ENCODE measurements around the gene REX1BD.
"Not testable (repeated sequence)": the region's sequence is repeated elsewhere in the genome, so short reads cannot be mapped to it uniquely, and the experiment has no call there.

The REX1BD gene

DNA sequence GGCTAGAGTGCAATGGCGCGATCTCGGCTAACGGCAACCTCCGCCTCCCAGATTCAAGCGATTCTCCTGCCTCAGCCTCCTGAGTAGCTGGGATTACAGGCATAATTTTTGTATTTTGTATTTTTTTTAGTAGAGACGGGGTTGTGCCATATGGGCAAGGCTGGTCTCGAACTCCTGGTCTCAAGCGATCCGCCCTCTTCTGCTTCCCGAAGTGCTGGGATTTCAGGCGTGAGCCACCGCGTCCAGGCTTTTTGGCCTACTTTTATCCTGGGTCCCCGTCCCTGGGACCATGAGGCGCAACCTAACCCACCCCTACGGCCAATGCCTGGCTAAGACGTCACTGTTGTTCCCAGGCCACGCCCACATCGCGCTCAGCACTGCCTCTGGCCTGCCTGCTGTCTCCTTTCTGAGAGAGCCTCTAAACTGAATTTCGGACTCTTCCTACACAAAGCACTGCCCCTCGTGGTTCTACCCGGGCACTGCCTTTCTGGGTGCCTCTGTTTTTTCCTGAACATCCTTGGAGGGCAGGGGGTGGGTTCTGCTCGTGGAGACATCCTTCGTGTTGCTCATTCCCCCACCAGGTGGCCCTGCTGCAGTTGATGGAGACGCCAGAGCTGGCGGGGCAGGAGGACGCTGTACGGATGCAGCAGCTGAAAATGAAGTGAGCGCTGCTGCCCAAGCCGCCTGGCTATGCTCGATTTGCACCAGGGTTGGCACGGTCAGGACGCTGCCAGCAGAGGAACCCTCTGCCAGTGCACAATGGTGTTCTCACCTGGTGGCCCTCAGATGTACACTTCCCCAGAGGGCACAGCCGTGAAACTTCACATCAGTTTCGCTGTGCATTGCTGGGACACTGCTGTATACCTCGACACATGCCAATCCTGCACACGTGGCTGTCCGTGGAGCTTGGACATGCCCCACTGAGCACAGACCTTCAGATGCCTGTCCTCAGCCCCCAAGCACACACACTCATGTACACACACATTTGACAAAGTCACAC, 2.0 kb downstream of the REX1BD start:
- H3K4me1 ChIP-seq (ENCODE audit: low read depth, poor library complexity, severe bottlenecking) = peaks cover 20% of the 10 kb centered on the region
- peak overlapping the region; percentile 99; the same call in 1 of the 2 replicates for H3K4me2 ChIP-seq

DNA sequence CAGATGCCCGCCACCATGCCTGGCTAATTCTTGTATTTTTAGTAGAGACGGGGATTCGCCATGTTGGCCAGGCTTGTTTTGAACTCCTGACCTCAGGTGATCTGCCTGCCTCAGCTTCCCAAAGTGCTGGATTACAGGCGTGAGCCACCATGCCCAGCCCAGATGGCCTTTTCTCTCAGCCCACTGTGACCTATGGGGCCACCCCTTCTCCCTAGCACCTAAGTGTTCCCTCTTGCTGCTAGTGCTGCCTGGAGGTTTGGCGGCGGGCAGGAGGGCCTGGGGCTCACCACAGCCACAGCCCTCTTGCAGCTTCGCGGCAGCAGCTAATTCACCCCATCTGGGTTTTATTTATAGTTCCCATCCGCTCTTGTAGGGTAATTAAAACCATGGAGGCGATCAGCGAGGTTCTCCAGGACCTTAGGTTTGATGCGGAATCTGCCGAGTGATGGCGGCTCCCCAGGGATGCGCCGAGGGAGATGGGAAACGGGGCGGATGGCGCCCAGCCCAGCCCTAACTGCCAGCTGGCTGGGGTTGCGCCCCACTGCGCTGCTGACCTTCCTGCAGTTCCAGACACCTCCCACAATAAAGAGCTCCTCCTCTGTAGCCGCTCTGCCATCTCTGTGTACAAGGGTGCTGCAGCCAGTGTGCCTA, 3.3 kb downstream of the REX1BD start:
- Histone ChIP-seq H3K9ac (no peak overlapping the region), H3K4me1 (ENCODE audit: low read depth, poor library complexity, severe bottlenecking) (peaks cover 20% of the 10 kb centered on the region), H3K36me3 (ENCODE audit: insufficient read depth) (no peaks in the 10 kb centered on the region), H3K27ac (no peak overlapping the region), H3K79me2 (ENCODE audit: insufficient read depth, low read depth) (peaks cover 10% of the 10 kb centered on the region), H4K20me1 (ENCODE audit: insufficient read depth) (no peaks in the 10 kb centered on the region), H2AFZ (ENCODE audit: low read depth) (no peak overlapping the region), H3K4me3 (IDR thresholded peaks at IDR 0.05; ENCODE audit: insufficient read depth, low read depth, low read length) (no peak overlapping the region), H3K27me3 (ENCODE audit: insufficient read depth, low read depth) (peaks cover 5% of the 10 kb centered on the region; the same call in 1 of the 2 replicates), H3K4me2 (no peak overlapping the region)
- TF ChIP-seq, protein P1, sequence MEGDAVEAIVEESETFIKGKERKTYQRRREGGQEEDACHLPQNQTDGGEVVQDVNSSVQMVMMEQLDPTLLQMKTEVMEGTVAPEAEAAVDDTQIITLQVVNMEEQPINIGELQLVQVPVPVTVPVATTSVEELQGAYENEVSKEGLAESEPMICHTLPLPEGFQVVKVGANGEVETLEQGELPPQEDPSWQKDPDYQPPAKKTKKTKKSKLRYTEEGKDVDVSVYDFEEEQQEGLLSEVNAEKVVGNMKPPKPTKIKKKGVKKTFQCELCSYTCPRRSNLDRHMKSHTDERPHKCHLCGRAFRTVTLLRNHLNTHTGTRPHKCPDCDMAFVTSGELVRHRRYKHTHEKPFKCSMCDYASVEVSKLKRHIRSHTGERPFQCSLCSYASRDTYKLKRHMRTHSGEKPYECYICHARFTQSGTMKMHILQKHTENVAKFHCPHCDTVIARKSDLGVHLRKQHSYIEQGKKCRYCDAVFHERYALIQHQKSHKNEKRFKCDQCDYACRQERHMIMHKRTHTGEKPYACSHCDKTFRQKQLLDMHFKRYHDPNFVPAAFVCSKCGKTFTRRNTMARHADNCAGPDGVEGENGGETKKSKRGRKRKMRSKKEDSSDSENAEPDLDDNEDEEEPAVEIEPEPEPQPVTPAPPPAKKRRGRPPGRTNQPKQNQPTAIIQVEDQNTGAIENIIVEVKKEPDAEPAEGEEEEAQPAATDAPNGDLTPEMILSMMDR (conservative IDR thresholded peaks at IDR 0.05; ENCODE audit: low read depth, low read length) = no peak

More for the DNA sequence above, 2.0 kb downstream of the REX1BD start:
- Histone ChIP-seq H3K27ac (no peak overlapping the region; the same call in 1 of the 2 replicates), H3K9ac (no peak overlapping the region), H3K36me3 (ENCODE audit: insufficient read depth) (no peaks in the 10 kb centered on the region), H4K20me1 (ENCODE audit: insufficient read depth) (no peaks in the 10 kb centered on the region), H3K79me2 (ENCODE audit: insufficient read depth, low read depth) (peaks cover 10% of the 10 kb centered on the region), H3K27me3 (ENCODE audit: insufficient read depth, low read depth) (peaks cover 3% of the 10 kb centered on the region; the same call in 1 of the 2 replicates), H3K4me3 (IDR thresholded peaks at IDR 0.05; ENCODE audit: insufficient read depth, low read depth, low read length) (no peak overlapping the region), H2AFZ (ENCODE audit: low read depth) (no peak overlapping the region)
- TF ChIP-seq, protein P1 (conservative IDR thresholded peaks at IDR 0.05; ENCODE audit: low read depth, low read length) = no peak

DNA sequence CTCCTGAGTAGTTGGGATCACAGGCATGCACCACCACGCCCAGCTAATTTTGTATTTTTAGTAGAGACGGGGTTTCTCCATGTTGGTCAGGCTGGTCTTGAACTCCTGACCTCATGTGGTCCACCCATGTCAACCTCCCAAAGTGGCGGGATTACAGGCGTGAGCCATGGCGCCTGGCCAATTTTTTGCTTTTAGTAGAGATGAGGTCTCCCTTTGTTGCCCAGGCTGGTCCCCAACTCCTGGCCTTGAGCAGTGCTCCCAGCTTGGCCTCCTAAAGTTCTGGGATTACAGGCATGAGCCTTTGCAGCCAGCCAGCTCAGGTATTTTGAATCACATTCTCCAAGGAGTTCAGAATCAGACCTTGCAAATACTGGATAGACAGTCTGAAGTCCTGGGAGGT, 4.1 kb downstream of the REX1BD start:
- H3K27me3 ChIP-seq (ENCODE audit: insufficient read depth, low read depth) = peaks cover 12% of the 10 kb centered on the region; the same call in 1 of the 2 replicates
- H3K27ac ChIP-seq; H3K4me3 ChIP-seq (IDR thresholded peaks at IDR 0.05; ENCODE audit: insufficient read depth, low read depth, low read length); H3K79me2 ChIP-seq (ENCODE audit: insufficient read depth, low read depth); H3K4me2 ChIP-seq; H3K36me3 ChIP-seq (ENCODE audit: insufficient read depth); H3K9ac ChIP-seq; H2AFZ ChIP-seq (ENCODE audit: low read depth); H4K20me1 ChIP-seq (ENCODE audit: insufficient read depth): not testable (repeated sequence)
- peaks cover 17% of the 10 kb centered on the region for H3K4me1 ChIP-seq (ENCODE audit: low read depth, poor library complexity, severe bottlenecking)

DNA sequence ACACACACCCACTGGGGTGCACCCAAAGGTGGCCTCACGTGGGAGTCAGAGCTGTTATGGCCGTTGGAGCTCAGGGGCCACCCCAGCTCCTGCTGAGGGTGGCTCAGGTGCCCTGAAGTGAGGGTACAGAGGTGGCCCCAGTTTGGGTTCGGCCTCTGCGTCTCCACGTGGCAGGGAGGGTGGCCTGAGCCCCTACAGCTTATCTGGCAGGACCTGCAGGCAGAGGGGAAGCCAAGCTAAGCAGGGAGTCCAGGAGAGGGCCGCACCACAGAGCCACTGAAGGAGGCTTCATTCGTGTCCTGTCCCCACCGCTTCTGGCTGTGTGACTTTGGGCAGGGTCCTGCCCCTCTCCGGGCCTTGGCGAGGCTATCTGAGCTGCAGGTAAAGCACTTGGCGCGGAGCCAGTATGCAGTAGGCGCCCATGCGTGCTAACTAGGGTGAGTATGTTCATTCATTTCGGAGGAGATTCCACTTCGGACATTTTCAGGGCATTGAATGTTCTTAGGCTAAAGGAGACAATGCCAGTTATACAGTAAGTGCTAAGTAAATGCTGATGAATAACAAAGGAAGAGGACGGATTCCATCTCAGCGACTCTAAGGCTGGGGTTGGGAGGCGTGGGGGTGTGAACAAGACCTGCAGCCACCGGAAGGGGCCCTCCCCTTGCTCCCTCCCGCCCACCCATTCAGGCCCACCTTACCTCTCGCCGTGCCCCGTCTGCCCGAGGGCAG, 4.9 kb downstream of the REX1BD start:
- no peaks in the 10 kb centered on the region for H3K36me3 ChIP-seq (ENCODE audit: insufficient read depth)
- H3K9ac ChIP-seq = no peak overlapping the region
- H3K4me3 ChIP-seq (IDR thresholded peaks at IDR 0.05; ENCODE audit: insufficient read depth, low read depth, low read length) = no peak overlapping the region
- no peak overlapping the region for H2AFZ ChIP-seq (ENCODE audit: low read depth)
- H3K4me2 ChIP-seq = no peak overlapping the region
- no peak overlapping the region for H3K27ac ChIP-seq
- H4K20me1 ChIP-seq (ENCODE audit: insufficient read depth) = no peaks in the 10 kb centered on the region
- H3K79me2 ChIP-seq (ENCODE audit: insufficient read depth, low read depth) = peaks cover 10% of the 10 kb centered on the region
- peaks cover 11% of the 10 kb centered on the region for H3K4me1 ChIP-seq (ENCODE audit: low read depth, poor library complexity, severe bottlenecking)
- TF ChIP-seq, protein P1 (conservative IDR thresholded peaks at IDR 0.05; ENCODE audit: low read depth, low read length) = no peak
- peaks cover 18% of the 10 kb centered on the region; the same call in 1 of the 2 replicates for H3K27me3 ChIP-seq (ENCODE audit: insufficient read depth, low read depth)

Data from KMS-11 (cell line).